ENCODE data around the gene LRRC3.

- TF ChIP-seq CTCF (IDR thresholded peaks at IDR 0.05) (no peak), POLR2A (IDR thresholded peaks at IDR 0.05) (no peak)
Observed at GRCh38 chr21:44423312-44423821, 31.9 kb upstream of the LRRC3 start.

Measured in Peyer's patch (tissue), 4 donors.